GM11168 (cell line): ENCODE measurements around the gene KRTAP6-1.

Source experiments
- in situ Hi-C: fragments of 300-500 bp; cut with MboI; formaldehyde crosslinking; loops from one replicate; pipeline ENCODE4 v1.12.0; 2022; ENCODE audit warnings: low sequenced_read_pairs; ENCODE audit not compliant: unreplicated experiment

Gene KRTAP6-1

GRCh38 chr21:30580132-30580531, 33.6 kb downstream of the KRTAP6-1 start:
- in situ Hi-C loops: no loop called here

- in situ Hi-C loops: no loop called here
Measured at GRCh38 chr21:30579346-30579745, 34.4 kb downstream of the KRTAP6-1 start.

- in situ Hi-C loops: no loop called here
Measured at GRCh38 chr21:30577766-30578165, 36.0 kb downstream of the KRTAP6-1 start.

GRCh38 chr21:30567617-30568016, 46.1 kb downstream of the KRTAP6-1 start:
- in situ Hi-C loops: no loop called here

GRCh38 chr21:30563630-30564029, 50.1 kb downstream of the KRTAP6-1 start:
- in situ Hi-C loops: no loop called here
